H9 (cell line): Measurements from ENCODE around the gene PTPRN2. TPM values are rescaled to one million over a fixed set of nuclear protein-coding genes. Genes with fewer than 3 reads are reported as not detected.
"Not testable (repeated sequence)": the region's sequence is repeated elsewhere in the genome, so short reads cannot be mapped to it uniquely, and the experiment has no call there.

Source experiments
- DNase-seq: peaks from one replicate; pipeline ENCODE4 v3.0.0-alpha.2; 2017
- H2AFZ ChIP-seq: one replicate; pipeline ENCODE4 v1.6.1; 2013; ENCODE audit warnings: mild to moderate bottlenecking, low read length, control low read depth, moderate library complexity
- H2AK5ac ChIP-seq: 2 replicates; pipeline ENCODE4 v1.6.1; 2013; ENCODE audit warnings: low read length, control low read depth, mixed read lengths; ENCODE audit not compliant: insufficient read length
- H2BK120ac ChIP-seq: one replicate; pipeline ENCODE4 v1.6.1; 2013; ENCODE audit warnings: low read depth, mild to moderate bottlenecking, low read length, control low read depth, inconsistent platforms; ENCODE audit not compliant: poor library complexity, severe bottlenecking
- H2BK12ac ChIP-seq: 2 replicates; pipeline ENCODE4 v1.6.1; 2013; ENCODE audit warnings: low read length, control low read depth, mixed read lengths, low read depth; ENCODE audit not compliant: insufficient read length
- H2BK15ac ChIP-seq: 2 replicates; pipeline ENCODE4 v1.6.1; 2013; ENCODE audit warnings: low read depth, low read length, control low read depth
- H2BK20ac ChIP-seq: one replicate; pipeline ENCODE4 v1.6.1; 2013; ENCODE audit warnings: low read depth, mild to moderate bottlenecking, low read length, control low read depth, inconsistent platforms; ENCODE audit not compliant: poor library complexity, severe bottlenecking
- H2BK5ac ChIP-seq: 2 replicates; pipeline ENCODE4 v1.6.1; 2013; ENCODE audit warnings: low read length, control low read depth, mixed read lengths; ENCODE audit not compliant: insufficient read length
- H3K14ac ChIP-seq: 2 replicates; pipeline ENCODE4 v1.6.1; 2013; ENCODE audit warnings: low read length, control low read depth; ENCODE audit not compliant: insufficient read depth
- H3K18ac ChIP-seq: 2 replicates; pipeline ENCODE4 v1.6.1; 2013; ENCODE audit warnings: low read depth, mild to moderate bottlenecking, mixed read lengths, low read length, control low read depth; ENCODE audit not compliant: insufficient read length
- H3K23ac ChIP-seq: 2 replicates; pipeline ENCODE4 v1.6.1; 2013; ENCODE audit warnings: low read length, control low read depth, mixed read lengths, low read depth; ENCODE audit not compliant: insufficient read length
- H3K23me2 ChIP-seq: 2 replicates; pipeline ENCODE4 v1.6.1; 2013; ENCODE audit warnings: low read depth, mild to moderate bottlenecking, mixed read lengths, low read length, control low read depth; ENCODE audit not compliant: insufficient read length, poor library complexity, severe bottlenecking
- H3K27ac ChIP-seq: 2 replicates; pipeline ENCODE4 v1.5.1; 2013; ENCODE audit warnings: low read length, control low read depth, mixed read lengths, low read depth; ENCODE audit not compliant: insufficient read length
- H3K27me3 ChIP-seq: 2 replicates; pipeline ENCODE4 v1.6.1; 2013; ENCODE audit warnings: low read length, control low read depth, inconsistent platforms; ENCODE audit not compliant: insufficient read depth
- H3K4ac ChIP-seq: 2 replicates; pipeline ENCODE4 v1.6.1; 2013; ENCODE audit warnings: low read depth, mild to moderate bottlenecking, control low read depth, inconsistent platforms, low read length, moderate library complexity
- H3K4me1 ChIP-seq: 2 replicates; pipeline ENCODE4 v1.6.1; 2013; ENCODE audit warnings: low read length, control low read depth, inconsistent platforms; ENCODE audit not compliant: insufficient read depth
- H3K4me2 ChIP-seq: 2 replicates; pipeline ENCODE4 v1.6.1; 2013; ENCODE audit warnings: low read length, control low read depth, mixed read lengths; ENCODE audit not compliant: insufficient read length, insufficient read depth
- H3K56ac ChIP-seq: 2 replicates; pipeline ENCODE4 v1.6.1; 2013; ENCODE audit warnings: low read depth, mild to moderate bottlenecking, mixed read lengths, low read length, control low read depth; ENCODE audit not compliant: insufficient read length
- H3K79me1 ChIP-seq: 2 replicates; pipeline ENCODE4 v1.6.1; 2013; ENCODE audit warnings: low read depth, mild to moderate bottlenecking, moderate library complexity, low read length, control low read depth, inconsistent platforms; ENCODE audit not compliant: insufficient read depth, poor library complexity, severe bottlenecking
- H3K79me2 ChIP-seq: 2 replicates; pipeline ENCODE4 v1.6.1; 2013; ENCODE audit warnings: low read length, control low read depth, inconsistent platforms; ENCODE audit not compliant: insufficient read depth
- H3K9ac ChIP-seq: 2 replicates; pipeline ENCODE4 v1.6.1; 2013; ENCODE audit warnings: low read length, control low read depth, mixed read lengths; ENCODE audit not compliant: insufficient read length; ENCODE audit errors: extremely low read depth
- H3K9me3 ChIP-seq: one replicate; pipeline ENCODE4 v1.6.1; 2013; ENCODE audit warnings: low read depth, low read length, inconsistent platforms; ENCODE audit not compliant: control insufficient read depth
- H3T11ph ChIP-seq: one replicate; pipeline ENCODE4 v1.6.1; 2013; ENCODE audit warnings: mild to moderate bottlenecking, low read length, control low read depth, inconsistent platforms
- H4K20me1 ChIP-seq: one replicate; pipeline ENCODE4 v1.6.1; 2013; ENCODE audit not compliant: control insufficient read depth, insufficient read length, insufficient read depth
- H4K5ac ChIP-seq: 2 replicates; pipeline ENCODE4 v1.6.1; 2013; ENCODE audit warnings: low read depth, mild to moderate bottlenecking, mixed read lengths, low read length, control low read depth; ENCODE audit not compliant: insufficient read length
- H4K8ac ChIP-seq: replicated peaks from 2 replicates; pipeline ENCODE4 v1.6.1; 2013; ENCODE audit warnings: low read length, control low read depth, mixed read lengths, low read depth; ENCODE audit not compliant: insufficient read length
- H4K91ac ChIP-seq: 2 replicates; pipeline ENCODE4 v1.6.1; 2013; ENCODE audit warnings: low read depth, mild to moderate bottlenecking, moderate library complexity, mixed read lengths, low read length, control low read depth; ENCODE audit not compliant: insufficient read length
- H3K27ac Mint-ChIP-seq, 3 experiments: 2 replicates in 2 of 3; 3 replicates in 1 of 3; pipeline ENCODE4 v1.8.0; 2020 to 2021; ENCODE audit warnings: mixed read lengths in 3 of 3, mild to moderate bottlenecking in 1 of 3, moderate library complexity in 1 of 3
- H3K27me3 Mint-ChIP-seq: 2 replicates; pipeline ENCODE4 v1.8.0; 2021; ENCODE audit warnings: low read depth, mild to moderate bottlenecking, moderate library complexity, mixed read lengths
- H3K36me3 Mint-ChIP-seq, 3 experiments: 2 replicates in 2 of 3; 3 replicates in 1 of 3; pipeline ENCODE4 v1.8.0; 2020 to 2021; ENCODE audit warnings: low read depth in 3 of 3, mixed read lengths in 3 of 3; ENCODE audit not compliant: insufficient read depth in 1 of 3
- H3K4me1 Mint-ChIP-seq, 2 experiments: 2 replicates each; pipeline ENCODE4 v1.8.0; 2020; ENCODE audit warnings: mixed read lengths in 2 of 2
- H3K4me3 Mint-ChIP-seq, 2 experiments: 2 replicates in 1 of 2; 3 replicates in 1 of 2; pipeline ENCODE4 v1.8.0; 2020 to 2021; ENCODE audit warnings: mild to moderate bottlenecking in 2 of 2, mixed read lengths in 2 of 2, moderate library complexity in 1 of 2
- H3K9me3 Mint-ChIP-seq, 2 experiments: 2 replicates in 1 of 2; 3 replicates in 1 of 2; pipeline ENCODE4 v1.8.0; 2020; ENCODE audit warnings: mild to moderate bottlenecking in 2 of 2, mixed read lengths in 2 of 2, moderate library complexity in 1 of 2
- WGBS: extraction: QIAGEN DNeasy Blood & Tissue Kit; methylation state at CpG from one replicate; pipeline ENCODE4 v1.1.7; 2013; ENCODE audit warnings: missing lambda C conversion rate, low lambda C conversion rate, mixed read lengths; ENCODE audit not compliant: insufficient read length; ENCODE audit errors: extremely low coverage; 5-methylcytosine and 5-hydroxymethylcytosine counted together
- total RNA-seq: library from RNA; stranded (reverse); gene quantifications from 2 replicates; pipeline ENCODE4 v1.2.1, GENCODE V29; 2021

The PTPRN2 gene
- total RNA-seq, 1 experiment from 2014 or later: 5.2 TPM

DNA sequence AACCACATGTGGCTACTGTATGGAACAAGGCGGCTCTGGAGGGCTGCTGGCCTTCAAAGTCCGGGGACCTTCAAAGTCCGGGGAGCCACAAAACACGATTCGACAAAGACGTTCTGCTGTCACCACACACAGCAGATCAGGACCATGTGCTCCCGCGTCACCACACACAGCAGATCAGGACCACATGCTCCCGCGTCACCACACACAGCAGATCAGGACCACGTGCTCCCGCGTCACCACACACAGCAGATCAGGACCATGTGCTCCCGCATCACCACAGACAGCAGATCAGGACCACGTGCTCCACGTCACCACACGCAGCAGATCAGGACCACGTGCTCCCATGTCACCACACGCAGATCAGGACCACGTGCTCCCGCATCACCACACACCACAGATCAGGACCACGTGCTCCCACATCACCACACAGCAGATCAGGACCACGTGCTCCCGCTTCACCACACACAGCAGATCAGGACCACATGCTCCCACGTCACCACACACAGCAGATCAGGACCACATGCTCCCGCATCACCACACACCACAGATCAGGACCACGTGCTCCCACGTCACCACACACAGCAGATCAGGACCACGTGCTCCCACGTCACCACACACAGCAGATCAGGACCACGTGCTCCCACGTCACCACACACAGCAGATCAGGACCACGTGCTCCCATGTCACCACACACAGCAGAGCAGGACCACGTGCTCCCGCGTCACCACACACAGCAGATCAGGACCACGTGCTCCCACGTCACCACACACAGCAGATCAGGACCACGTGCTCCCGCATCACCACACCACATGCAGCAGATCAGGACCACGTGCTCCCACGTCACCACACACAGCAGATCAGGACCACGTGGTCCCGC is 1024.9 kb downstream of the PTPRN2 start:
- H3K4me3 Mint-ChIP-seq, H3K27me3 ChIP-seq, H3K27ac ChIP-seq, H3K14ac ChIP-seq, H2AK5ac ChIP-seq, H3K36me3 Mint-ChIP-seq, H3K9me3 Mint-ChIP-seq, H4K5ac ChIP-seq, H3K23ac ChIP-seq, H3K18ac ChIP-seq, H3K79me1 ChIP-seq, H3K23me2 ChIP-seq, H2AFZ ChIP-seq, H2BK120ac ChIP-seq, H2BK12ac ChIP-seq, H2BK15ac ChIP-seq, H2BK20ac ChIP-seq, H3K9ac ChIP-seq, H3K4me2 ChIP-seq, DNase-seq, H3K79me2 ChIP-seq, H2BK5ac ChIP-seq, H3K56ac ChIP-seq, H3K4ac ChIP-seq, H3T11ph ChIP-seq, H4K91ac ChIP-seq, H4K20me1 ChIP-seq, H3K4me1 Mint-ChIP-seq, H3K27ac Mint-ChIP-seq, H3K9me3 ChIP-seq, H3K4me1 ChIP-seq: not testable (repeated sequence)
- no CpG with 5 or more reads among the region's 44 CpGs for WGBS
- peaks cover 45% of the 10 kb centered on the region for H3K27me3 Mint-ChIP-seq
- H4K8ac ChIP-seq: peak overlapping the region; percentile 21
